Hepatocyte (in vitro differentiated cells): ENCODE measurements around the gene RANBP10. TPM values are rescaled to one million over a fixed set of nuclear protein-coding genes. Genes with fewer than 3 reads are reported as not detected.
"Not testable (repeated sequence)": the region's sequence is repeated elsewhere in the genome, so short reads cannot be mapped to it uniquely, and the experiment has no call there.

ENCODE experiments used
- DNase-seq: peaks from one replicate; pipeline ENCODE4 v3.0.0-alpha.2; 2016; ENCODE audit warnings: low spot score
- H2AFZ ChIP-seq: fragments of 200-600 bp; sonication (generic); 2 replicates; pipeline ENCODE4 v1.6.0; 2016; ENCODE audit warnings: antibody characterized with exemption, mild to moderate bottlenecking
- H3K27ac ChIP-seq: fragments of 200-600 bp; sonication (generic); 2 replicates; pipeline ENCODE4 v1.5.1; 2016; ENCODE audit warnings: mild to moderate bottlenecking
- H3K27me3 ChIP-seq: fragments of 200-600 bp; sonication (generic); 2 replicates; pipeline ENCODE4 v1.6.1; 2016
- H3K36me3 ChIP-seq: fragments of 200-600 bp; sonication (generic); replicated peaks from 2 replicates; pipeline ENCODE4 v1.5.1; 2016; ENCODE audit warnings: low read depth; ENCODE audit not compliant: insufficient read depth
- H3K4me1 ChIP-seq: fragments of 200-600 bp; sonication (generic); 2 replicates; pipeline ENCODE4 v1.5.1; 2016; ENCODE audit warnings: mild to moderate bottlenecking, moderate library complexity; ENCODE audit not compliant: insufficient read depth
- H3K4me2 ChIP-seq: fragments of 200-600 bp; sonication (generic); 2 replicates; pipeline ENCODE4 v1.6.0; 2016
- H3K4me3 ChIP-seq: fragments of 200-600 bp; sonication (generic); 2 replicates; pipeline ENCODE4 v1.5.1; 2016; ENCODE audit warnings: mild to moderate bottlenecking
- H3K79me2 ChIP-seq: fragments of 200-600 bp; sonication (generic); 2 replicates; pipeline ENCODE4 v1.6.0; 2017; ENCODE audit warnings: mild to moderate bottlenecking
- H3K9me2 ChIP-seq: fragments of 200-600 bp; sonication (generic); replicated peaks from 2 replicates; pipeline ENCODE4 v1.6.0; 2017; ENCODE audit warnings: mild to moderate bottlenecking; ENCODE audit not compliant: insufficient read depth
- H3K9me3 ChIP-seq: fragments of 200-600 bp; sonication (generic); 2 replicates; pipeline ENCODE4 v1.5.1; 2016; ENCODE audit warnings: low read depth, mild to moderate bottlenecking
- H4K20me1 ChIP-seq: fragments of 200-600 bp; sonication (generic); 2 replicates; pipeline ENCODE4 v1.6.0; 2016; ENCODE audit warnings: mild to moderate bottlenecking; ENCODE audit not compliant: insufficient read depth, poor library complexity, severe bottlenecking
- EZH2 ChIP-seq: fragments of 200-600 bp; sonication (generic); IDR thresholded peaks from 2 replicates; pipeline ENCODE4 v1.6.1; 2016; ENCODE audit warnings: antibody characterized with exemption, mild to moderate bottlenecking, borderline replicate concordance
- EZH2phosphoT487 ChIP-seq: fragments of 200-600 bp; sonication (generic); IDR thresholded peaks from one replicate; pipeline ENCODE4 v1.6.1; 2018; ENCODE audit warnings: antibody characterized with exemption, mild to moderate bottlenecking, low read depth, moderate library complexity; ENCODE audit not compliant: unreplicated experiment, severe bottlenecking
- WGBS: methylation state at CpG from one replicate; pipeline ENCODE4 v1.1.6; 2016; ENCODE audit warnings: low lambda C conversion rate; ENCODE audit errors: missing lambda C conversion rate; 5-methylcytosine and 5-hydroxymethylcytosine counted together
- polyA plus RNA-seq: library from polyadenylated mRNA; unstranded; fragments of >200 nt; fragmentation: Nextera tagmentation; extraction: Ambion mirVana; gene quantifications from 2 replicates; pipeline ENCODE4 v1.2.1, GENCODE V29; 2016
- total RNA-seq: library from RNA; depleted of rRNA; stranded (reverse); fragments of >200 nt; gene quantifications from 2 replicates; pipeline ENCODE4 v1.2.3, GENCODE V29; 2014
- TF ChIP-seq, protein P1 (sequence below): fragments of 200-600 bp; sonication (generic); IDR thresholded peaks from 2 replicates; pipeline ENCODE4 v1.5.1; 2016; ENCODE audit warnings: antibody characterized with exemption, mild to moderate bottlenecking; ENCODE audit not compliant: poor library complexity

Gene RANBP10
- total and polyA plus RNA-seq, 2 experiments from 2014 or later = 8.6 to 12.6 TPM

DNA sequence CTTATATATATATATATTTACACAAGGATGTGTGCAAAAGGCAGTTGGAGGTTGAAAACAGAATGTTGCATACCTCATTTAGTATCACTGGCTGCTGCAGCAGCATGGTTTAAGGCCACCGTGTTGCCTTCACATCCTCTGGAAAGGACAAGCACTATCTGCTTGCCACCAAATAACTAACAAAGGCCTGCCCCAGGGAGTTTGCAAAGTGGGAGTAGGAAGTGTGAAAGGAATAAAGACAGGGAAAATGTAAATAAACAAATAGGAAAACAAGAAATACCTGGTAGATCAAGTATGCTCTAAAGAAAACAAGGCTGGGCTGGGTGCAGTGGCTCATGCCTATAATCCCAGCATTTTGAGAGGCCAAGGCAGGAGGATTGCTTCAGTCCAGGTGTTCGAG is 53.7 kb downstream of the RANBP10 start:
- no peaks in the 10 kb centered on the region for H4K20me1 ChIP-seq
- TF ChIP-seq, protein P1, sequence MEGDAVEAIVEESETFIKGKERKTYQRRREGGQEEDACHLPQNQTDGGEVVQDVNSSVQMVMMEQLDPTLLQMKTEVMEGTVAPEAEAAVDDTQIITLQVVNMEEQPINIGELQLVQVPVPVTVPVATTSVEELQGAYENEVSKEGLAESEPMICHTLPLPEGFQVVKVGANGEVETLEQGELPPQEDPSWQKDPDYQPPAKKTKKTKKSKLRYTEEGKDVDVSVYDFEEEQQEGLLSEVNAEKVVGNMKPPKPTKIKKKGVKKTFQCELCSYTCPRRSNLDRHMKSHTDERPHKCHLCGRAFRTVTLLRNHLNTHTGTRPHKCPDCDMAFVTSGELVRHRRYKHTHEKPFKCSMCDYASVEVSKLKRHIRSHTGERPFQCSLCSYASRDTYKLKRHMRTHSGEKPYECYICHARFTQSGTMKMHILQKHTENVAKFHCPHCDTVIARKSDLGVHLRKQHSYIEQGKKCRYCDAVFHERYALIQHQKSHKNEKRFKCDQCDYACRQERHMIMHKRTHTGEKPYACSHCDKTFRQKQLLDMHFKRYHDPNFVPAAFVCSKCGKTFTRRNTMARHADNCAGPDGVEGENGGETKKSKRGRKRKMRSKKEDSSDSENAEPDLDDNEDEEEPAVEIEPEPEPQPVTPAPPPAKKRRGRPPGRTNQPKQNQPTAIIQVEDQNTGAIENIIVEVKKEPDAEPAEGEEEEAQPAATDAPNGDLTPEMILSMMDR = no peak
- no peak for TF ChIP-seq EZH2phosphoT487
- no peak for DNase-seq
- no peak overlapping the region for H3K4me2 ChIP-seq
- H3K79me2 ChIP-seq = no peaks in the 10 kb centered on the region
- H3K9me3 ChIP-seq = no peaks in the 10 kb centered on the region
- H3K4me3 ChIP-seq = no peak overlapping the region
- H3K27ac ChIP-seq = no peak overlapping the region
- WGBS = 63% methylated on average over 2 of the region's 2 CpGs
- H3K27me3 ChIP-seq = no peaks in the 10 kb centered on the region
- H3K4me1 ChIP-seq = no peaks in the 10 kb centered on the region
- no peaks in the 10 kb centered on the region for H3K9me2 ChIP-seq
- no peak overlapping the region for H2AFZ ChIP-seq
- no peaks in the 10 kb centered on the region for H3K36me3 ChIP-seq

DNA sequence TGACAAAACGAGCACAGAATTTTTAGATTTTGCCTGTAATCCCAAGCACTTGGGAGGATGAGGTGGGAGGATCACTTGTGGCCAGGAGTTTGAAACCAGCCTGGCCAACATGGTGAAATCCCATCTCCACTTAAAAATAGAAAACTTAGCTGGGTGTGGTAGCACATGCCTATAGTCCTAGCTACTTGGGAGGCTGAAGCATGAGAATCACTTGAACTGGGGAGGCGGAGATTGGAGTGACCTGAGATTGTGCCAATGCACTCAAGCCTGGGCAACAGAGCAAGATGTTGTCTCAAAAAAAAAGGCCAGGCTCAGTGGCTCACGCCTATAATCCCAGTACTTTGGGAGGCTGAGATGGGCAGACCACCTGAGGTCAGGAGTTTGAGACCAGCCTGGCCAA is 55.0 kb downstream of the RANBP10 start:
- H3K9me3 ChIP-seq, H3K4me2 ChIP-seq, DNase-seq: not testable (repeated sequence)

DNA sequence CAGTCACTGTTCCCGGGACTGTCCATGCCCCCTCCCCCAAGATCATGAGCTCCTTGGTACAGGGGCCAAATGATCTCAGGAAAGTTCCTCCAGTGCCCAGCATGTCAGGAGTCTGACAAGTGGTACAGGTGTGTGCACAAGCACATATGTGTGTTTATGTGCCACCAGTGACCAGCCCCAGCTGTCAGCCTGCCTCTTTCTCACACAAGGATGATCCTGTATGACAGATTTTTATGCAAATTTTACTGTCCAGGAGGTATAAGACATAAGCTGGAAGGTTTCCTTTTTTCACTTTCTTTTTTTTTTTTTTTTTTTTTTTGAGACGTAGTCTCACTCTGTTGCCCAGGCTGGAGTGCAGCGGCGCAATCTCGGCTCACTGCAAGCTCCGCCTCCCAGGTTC is 55.9 kb downstream of the RANBP10 start:
- H3K4me3 ChIP-seq = no peak overlapping the region
- no peaks in the 10 kb centered on the region for H3K9me2 ChIP-seq
- H3K9me3 ChIP-seq = no peaks in the 10 kb centered on the region
- no peak for DNase-seq
- no peak overlapping the region for H3K27ac ChIP-seq
- no peaks in the 10 kb centered on the region for H3K27me3 ChIP-seq
- H4K20me1 ChIP-seq = no peaks in the 10 kb centered on the region
- TF ChIP-seq EZH2phosphoT487 (no peak), EZH2 (no peak)
- TF ChIP-seq, protein P1 = no peak
- H3K4me1 ChIP-seq = no peaks in the 10 kb centered on the region
- WGBS = 98% methylated on average over 5 of the region's 6 CpGs
- no peak overlapping the region for H3K4me2 ChIP-seq
- H2AFZ ChIP-seq = no peak overlapping the region
- H3K36me3 ChIP-seq = no peaks in the 10 kb centered on the region
- H3K79me2 ChIP-seq = no peaks in the 10 kb centered on the region

More for the DNA sequence above, 55.0 kb downstream of the RANBP10 start:
- 98% methylated on average over 3 of the region's 3 CpGs for WGBS
- H3K9me2 ChIP-seq, H4K20me1 ChIP-seq, H3K27me3 ChIP-seq, H3K4me3 ChIP-seq, H3K27ac ChIP-seq, H3K36me3 ChIP-seq, H2AFZ ChIP-seq, H3K79me2 ChIP-seq, H3K4me1 ChIP-seq: not testable (repeated sequence)

- TF ChIP-seq, protein P1 = no peak
- no peak for TF ChIP-seq EZH2phosphoT487
- TF ChIP-seq EZH2 = no peak
- Histone ChIP-seq H3K27ac (no peak overlapping the region), H3K4me2 (no peak overlapping the region), H3K27me3 (no peaks in the 10 kb centered on the region), H3K36me3 (no peaks in the 10 kb centered on the region), H2AFZ (no peak overlapping the region), H3K4me3 (no peak overlapping the region), H3K4me1 (no peaks in the 10 kb centered on the region), H3K9me2 (no peaks in the 10 kb centered on the region), H4K20me1 (no peaks in the 10 kb centered on the region), H3K9me3 (no peaks in the 10 kb centered on the region), H3K79me2 (no peaks in the 10 kb centered on the region)
- DNase-seq = no peak
- WGBS = 96% methylated on average over 3 of the region's 3 CpGs
Observed at GRCh38 chr16:67749436-67750078, 56.8 kb downstream of the RANBP10 start.
